ENCODE measurements around the gene MISFA. TPM values are rescaled to one million over a fixed set of nuclear protein-coding genes. Genes with fewer than 3 reads are reported as not detected.

The MISFA gene
- total and polyA plus RNA-seq, 5 donors, result 8.2 to 16.4 (median 9.8) TPM

Other genes starting within 250 kb of the MISFA start
- gene LDHA, start 205.2 kb upstream of the MISFA start, total RNA-seq, result 100 to 1,000 TPM; 224 to 399 (median 321) TPM
- 329 TPM for gene LDHA, start 205.2 kb upstream of the MISFA start, polyA plus RNA-seq
- 1 to 10 TPM in 1 of 4 donors, not detected in 3; 2.7 TPM for gene LDHC, start 187.5 kb upstream of the MISFA start, total RNA-seq
- gene LDHC, start 187.5 kb upstream of the MISFA start, polyA plus RNA-seq, result 2.7 TPM
- gene LDHAL6A, start 143.9 kb upstream of the MISFA start, total RNA-seq, result under 1 TPM in 1 of 4 donors, not detected in 3; 0.20 TPM
- gene LDHAL6A, start 143.9 kb upstream of the MISFA start, polyA plus RNA-seq, result 0.16 TPM
- 10 to 100 TPM; 52.2 to 58.4 (median 56.0) TPM for gene TSG101, start 72.8 kb upstream of the MISFA start, total RNA-seq
- gene TSG101, start 72.8 kb upstream of the MISFA start, polyA plus RNA-seq, result 55.2 TPM
- gene UEVLD, start 11.1 kb upstream of the MISFA start, total RNA-seq, result 10 to 100 TPM; 16.7 to 19.0 (median 17.4) TPM
- 7.0 TPM for gene UEVLD, start 11.1 kb upstream of the MISFA start, polyA plus RNA-seq
- gene SPTY2D1, start 34.6 kb downstream of the MISFA start, total RNA-seq, result 10 to 100 TPM; 10.1 to 13.5 (median 12.3) TPM
- gene SPTY2D1, start 34.6 kb downstream of the MISFA start, polyA plus RNA-seq, result 4.3 TPM
- 1 to 10 TPM; 4.6 to 6.8 (median 5.1) TPM for gene TMEM86A, start 99.0 kb downstream of the MISFA start, total RNA-seq
- gene TMEM86A, start 99.0 kb downstream of the MISFA start, polyA plus RNA-seq, result 3.6 TPM
- gene IGSF22, start 126.4 kb downstream of the MISFA start, total RNA-seq, result 1 to 10 TPM; 1.0 to 1.3 (median 1.1) TPM
- gene IGSF22, start 126.4 kb downstream of the MISFA start, polyA plus RNA-seq, result 0.66 TPM
- 1 to 10 TPM in 2 of 4 donors, under 1 TPM in 1, not detected in 1; 0.74 to 1.9 (median 1.3) TPM for gene PTPN5, start 192.0 kb downstream of the MISFA start, total RNA-seq
- gene PTPN5, start 192.0 kb downstream of the MISFA start, polyA plus RNA-seq, result 2.0 TPM

Data from right cardiac atrium (tissue), 5 donors.